HepG2 (cell line): ENCODE data around the gene KRT14. TPM values are rescaled to one million over a fixed set of nuclear protein-coding genes. Genes with fewer than 3 reads are reported as not detected.

ENCODE experiments used
- AHDC1 ChIP-seq: sonication (generic); formaldehyde crosslinking; IDR thresholded peaks from 2 replicates; pipeline ENCODE4 v1.5.1; 2020; ENCODE audit warnings: mild to moderate bottlenecking, missing genetic modification reagents, borderline replicate concordance
- BCLAF1 ChIP-seq: fragments of 450-650 bp; IDR thresholded peaks from 2 replicates; pipeline ENCODE4 v1.6.1; 2017; ENCODE audit warnings: mild to moderate bottlenecking
- GTF2F1 ChIP-seq: fragments of 150-350 bp; IDR thresholded peaks from 2 replicates; pipeline ENCODE4 v1.6.1; 2014; ENCODE audit warnings: low read length
- NR0B2 ChIP-seq: sonication (generic); formaldehyde crosslinking; IDR thresholded peaks from 2 replicates; pipeline ENCODE4 v1.4.0; 2020; ENCODE audit warnings: mild to moderate bottlenecking, missing genetic modification reagents
- PRMT3 ChIP-seq: sonication (generic); formaldehyde crosslinking; IDR thresholded peaks from 2 replicates; pipeline ENCODE4 v1.8.1; 2022; ENCODE audit warnings: low read depth, mild to moderate bottlenecking, moderate library complexity, missing genetic modification reagents, borderline replicate concordance
- RFX3 ChIP-seq: IDR thresholded peaks from 2 replicates; pipeline ENCODE4 v1.6.1; 2016; ENCODE audit warnings: missing biosample characterization, missing genetic modification reagents
- TAF15 ChIP-seq: fragments of 200-400 bp; formaldehyde crosslinking; IDR thresholded peaks from one replicate; pipeline ENCODE4 v1.6.1; 2018; ENCODE audit warnings: mild to moderate bottlenecking, low read depth, low read length; ENCODE audit not compliant: poor library complexity, severe bottlenecking
- ZFYVE20 ChIP-seq: sonication (generic); formaldehyde crosslinking; IDR thresholded peaks from 2 replicates; pipeline ENCODE4 v1.8.0; 2023; ENCODE audit warnings: low read depth, mild to moderate bottlenecking, moderate library complexity, missing genetic modification reagents, borderline replicate concordance
- polyA plus RNA-seq, 8 experiments: library from polyadenylated mRNA; depleted of rRNA in 3 of 8; stranded (reverse) in 7 of 8; unstranded in 1 of 8; fragments of >200 nt; fragmentation: Illumina TruSeq in 4 of 8; extraction: Trizol in 4 of 8; gene quantifications; 2 replicates each; pipeline versions ENCODE4 v1.2.1 to v1.2.3, GENCODE V29; 2011 to 2016; ENCODE audit warnings: low read depth in 4 of 8, missing spikeins in 1 of 8, mixed read lengths in 1 of 8; ENCODE audit not compliant: insufficient read depth in 1 of 8
- total RNA-seq, 5 experiments: library from RNA; depleted of rRNA; stranded (reverse); fragments of >200 nt; fragmentation: Illumina TruSeq; extraction: Trizol; gene quantifications; 2 replicates each; pipeline ENCODE4 v1.2.3, GENCODE V29; 2016; ENCODE audit warnings: low read depth in 1 of 5

Gene KRT14
- total and polyA plus RNA-seq, 2 of the 13 experiments (the other 11 are each of a cell fraction or from before 2014, with no cell fraction given) = 0.09 TPM; not detected in 1

- no peak for TF ChIP-seq AHDC1 (CRISPR knock-in tag)
- TF ChIP-seq ZFYVE20 (CRISPR knock-in tag) = no peak
- no peak for TF ChIP-seq BCLAF1
- no peak for TF ChIP-seq PRMT3 (CRISPR knock-in tag)
- no peak for TF ChIP-seq GTF2F1
- TF ChIP-seq TAF15 = no peak
- no peak for TF ChIP-seq NR0B2 (CRISPR knock-in tag)
- TF ChIP-seq RFX3 (CRISPR knock-in tag) = no peak
These were observed 49.1 kb downstream of the KRT14 start (continued) for GRCh38 chr17:41537614-41537954.
